HEK293 (cell line): ENCODE measurements around the gene MED13L.

Experiments used
- CTCF ChIA-PET: fragments of 350-600 bp; formaldehyde crosslinking; extraction: SDS; loops from one replicate; lab custom pipeline; 2021; ENCODE audit warnings: antibody characterized with exemption; lab: Yijun Ruan, JAX
- POLR2A ChIA-PET: fragments of 300-600 bp; formaldehyde crosslinking; extraction: SDS; loops from one replicate; lab custom pipeline; 2020; ENCODE audit warnings: antibody characterized with exemption, inconsistent platforms; lab: Yijun Ruan, JAX
- H3K27ac ChIP-seq: fragments of 200-500 bp; sonication (Bioruptor generic); 2 replicates; pipeline ENCODE4 v1.5.1; 2014; ENCODE audit warnings: low read depth, low read length, control low read depth, inconsistent platforms; ENCODE audit errors: extremely low read depth
- H3K36me3 ChIP-seq, 2 experiments: fragments of 200-500 bp in 1 of 2; sonication (Bioruptor generic) in 1 of 2; 1 replicate in 1 of 2; 2 replicates in 1 of 2; pipeline ENCODE4 v1.5.1; 2014 to 2017; ENCODE audit warnings: inconsistent platforms in 2 of 2, low read length in 2 of 2; ENCODE audit not compliant: control insufficient read depth in 2 of 2, insufficient read depth in 1 of 2
- H3K4me1 ChIP-seq: fragments of 200-500 bp; sonication (Bioruptor generic); 2 replicates; pipeline ENCODE4 v1.5.1; 2014; ENCODE audit warnings: mild to moderate bottlenecking, low read length, inconsistent platforms; ENCODE audit not compliant: control insufficient read depth, insufficient read depth
- H3K4me3 ChIP-seq: 2 replicates; pipeline ENCODE4 v1.5.1; 2011; ENCODE audit warnings: low read depth, mild to moderate bottlenecking, control low read depth, low read length, moderate library complexity
- H3K9me3 ChIP-seq: fragments of 200-500 bp; sonication (Bioruptor generic); 2 replicates; pipeline ENCODE4 v1.5.1; 2014; ENCODE audit warnings: low read depth, low read length, inconsistent platforms; ENCODE audit not compliant: control insufficient read depth, insufficient read depth
- MYNN ChIP-seq: fragments of 450-650 bp; formaldehyde crosslinking; IDR thresholded peaks from 2 replicates; pipeline ENCODE4 v1.5.1; 2016; ENCODE audit warnings: missing biosample characterization, missing genetic modification characterization, borderline replicate concordance
- ZBTB48 ChIP-seq: fragments of 450-650 bp; formaldehyde crosslinking; IDR thresholded peaks from 2 replicates; pipeline ENCODE4 v1.5.1; 2016; ENCODE audit warnings: missing biosample characterization, missing genetic modification characterization
- ZNF146 ChIP-seq: fragments of 450-650 bp; formaldehyde crosslinking; IDR thresholded peaks from 2 replicates; pipeline ENCODE4 v1.5.1; 2016; ENCODE audit warnings: missing biosample characterization, missing genetic modification characterization
- ZNF155 ChIP-seq: fragments of 450-650 bp; formaldehyde crosslinking; IDR thresholded peaks from 2 replicates; pipeline ENCODE4 v1.5.1; 2016; ENCODE audit warnings: missing biosample characterization, missing genetic modification characterization
- ZNF350 ChIP-seq: fragments of 450-650 bp; formaldehyde crosslinking; IDR thresholded peaks from 2 replicates; pipeline ENCODE4 v1.5.0; 2017; ENCODE audit warnings: missing biosample characterization, mild to moderate bottlenecking, missing genetic modification characterization
- ZNF626 ChIP-seq: fragments of 450-650 bp; sonication (Bioruptor Pico); formaldehyde crosslinking; IDR thresholded peaks from 2 replicates; pipeline ENCODE4 v1.5.1; 2018; ENCODE audit warnings: missing biosample characterization, missing genetic modification characterization, inconsistent platforms
- ZNF837 ChIP-seq: fragments of 450-650 bp; formaldehyde crosslinking; IDR thresholded peaks from 2 replicates; pipeline ENCODE4 v1.5.1; 2016; ENCODE audit warnings: missing biosample characterization, missing genetic modification characterization
- ZSCAN23 ChIP-seq: fragments of 450-650 bp; formaldehyde crosslinking; IDR thresholded peaks from 2 replicates; pipeline ENCODE4 v1.5.1; 2016; ENCODE audit warnings: missing biosample characterization, missing genetic modification characterization
- TF ChIP-seq, protein P1 (sequence below): fragments of 450-650 bp; formaldehyde crosslinking; IDR thresholded peaks from 2 replicates; pipeline ENCODE4 v1.5.1; 2016; ENCODE audit warnings: missing biosample characterization, missing genetic modification characterization
- TF ChIP-seq, protein P2 (sequence below): fragments of 450-650 bp; formaldehyde crosslinking; conservative IDR thresholded peaks from 2 replicates; pipeline ENCODE4 v1.5.1; 2016; ENCODE audit warnings: low read depth, missing biosample characterization, missing genetic modification characterization
- TF ChIP-seq, protein P3 (sequence below): fragments of 450-650 bp; formaldehyde crosslinking; IDR thresholded peaks from 2 replicates; pipeline ENCODE4 v1.5.1; 2016; ENCODE audit warnings: missing biosample characterization, missing genetic modification characterization, borderline replicate concordance
- TF ChIP-seq, protein P4 (sequence below): fragments of 450-650 bp; formaldehyde crosslinking; IDR thresholded peaks from 2 replicates; pipeline ENCODE4 v1.5.1; 2016; ENCODE audit warnings: missing biosample characterization, missing genetic modification characterization
- TF ChIP-seq, protein P5 (sequence below): fragments of 450-650 bp; formaldehyde crosslinking; IDR thresholded peaks from 2 replicates; pipeline ENCODE4 v1.5.1; 2016; ENCODE audit warnings: missing biosample characterization, missing genetic modification characterization
- TF ChIP-seq, protein P6 (sequence below): fragments of 450-650 bp; formaldehyde crosslinking; IDR thresholded peaks from 2 replicates; pipeline ENCODE4 v1.5.1; 2016; ENCODE audit warnings: missing biosample characterization, missing genetic modification characterization
- TF ChIP-seq, protein P7 (sequence below): fragments of 450-650 bp; formaldehyde crosslinking; IDR thresholded peaks from 2 replicates; pipeline ENCODE4 v1.5.1; 2016; ENCODE audit warnings: missing biosample characterization, missing genetic modification characterization

Gene MED13L

DNA sequence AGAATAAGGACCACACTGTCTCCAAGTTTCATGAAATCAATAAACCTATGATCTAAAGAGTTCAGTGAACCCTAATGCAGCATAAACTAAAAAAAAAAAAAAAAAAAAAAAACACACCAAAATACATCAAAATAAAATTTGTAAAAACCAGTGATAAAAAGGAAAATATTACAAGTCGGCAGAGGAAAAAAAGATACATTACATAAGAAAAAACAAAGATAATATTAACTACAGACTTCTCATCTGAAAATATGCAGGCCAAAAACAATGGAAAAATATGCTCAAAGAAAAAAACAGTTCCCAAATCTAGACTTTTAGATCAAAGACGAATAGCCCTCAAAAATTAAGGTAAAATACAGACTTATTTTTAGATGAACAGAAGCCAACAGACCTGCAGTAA is 27.6 kb downstream of the MED13L start (continued):
- TF ChIP-seq, protein P1, sequence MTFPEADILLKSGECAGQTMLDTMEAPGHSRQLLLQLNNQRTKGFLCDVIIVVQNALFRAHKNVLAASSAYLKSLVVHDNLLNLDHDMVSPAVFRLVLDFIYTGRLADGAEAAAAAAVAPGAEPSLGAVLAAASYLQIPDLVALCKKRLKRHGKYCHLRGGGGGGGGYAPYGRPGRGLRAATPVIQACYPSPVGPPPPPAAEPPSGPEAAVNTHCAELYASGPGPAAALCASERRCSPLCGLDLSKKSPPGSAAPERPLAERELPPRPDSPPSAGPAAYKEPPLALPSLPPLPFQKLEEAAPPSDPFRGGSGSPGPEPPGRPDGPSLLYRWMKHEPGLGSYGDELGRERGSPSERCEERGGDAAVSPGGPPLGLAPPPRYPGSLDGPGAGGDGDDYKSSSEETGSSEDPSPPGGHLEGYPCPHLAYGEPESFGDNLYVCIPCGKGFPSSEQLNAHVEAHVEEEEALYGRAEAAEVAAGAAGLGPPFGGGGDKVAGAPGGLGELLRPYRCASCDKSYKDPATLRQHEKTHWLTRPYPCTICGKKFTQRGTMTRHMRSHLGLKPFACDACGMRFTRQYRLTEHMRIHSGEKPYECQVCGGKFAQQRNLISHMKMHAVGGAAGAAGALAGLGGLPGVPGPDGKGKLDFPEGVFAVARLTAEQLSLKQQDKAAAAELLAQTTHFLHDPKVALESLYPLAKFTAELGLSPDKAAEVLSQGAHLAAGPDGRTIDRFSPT = no peak
- TF ChIP-seq, protein P2, sequence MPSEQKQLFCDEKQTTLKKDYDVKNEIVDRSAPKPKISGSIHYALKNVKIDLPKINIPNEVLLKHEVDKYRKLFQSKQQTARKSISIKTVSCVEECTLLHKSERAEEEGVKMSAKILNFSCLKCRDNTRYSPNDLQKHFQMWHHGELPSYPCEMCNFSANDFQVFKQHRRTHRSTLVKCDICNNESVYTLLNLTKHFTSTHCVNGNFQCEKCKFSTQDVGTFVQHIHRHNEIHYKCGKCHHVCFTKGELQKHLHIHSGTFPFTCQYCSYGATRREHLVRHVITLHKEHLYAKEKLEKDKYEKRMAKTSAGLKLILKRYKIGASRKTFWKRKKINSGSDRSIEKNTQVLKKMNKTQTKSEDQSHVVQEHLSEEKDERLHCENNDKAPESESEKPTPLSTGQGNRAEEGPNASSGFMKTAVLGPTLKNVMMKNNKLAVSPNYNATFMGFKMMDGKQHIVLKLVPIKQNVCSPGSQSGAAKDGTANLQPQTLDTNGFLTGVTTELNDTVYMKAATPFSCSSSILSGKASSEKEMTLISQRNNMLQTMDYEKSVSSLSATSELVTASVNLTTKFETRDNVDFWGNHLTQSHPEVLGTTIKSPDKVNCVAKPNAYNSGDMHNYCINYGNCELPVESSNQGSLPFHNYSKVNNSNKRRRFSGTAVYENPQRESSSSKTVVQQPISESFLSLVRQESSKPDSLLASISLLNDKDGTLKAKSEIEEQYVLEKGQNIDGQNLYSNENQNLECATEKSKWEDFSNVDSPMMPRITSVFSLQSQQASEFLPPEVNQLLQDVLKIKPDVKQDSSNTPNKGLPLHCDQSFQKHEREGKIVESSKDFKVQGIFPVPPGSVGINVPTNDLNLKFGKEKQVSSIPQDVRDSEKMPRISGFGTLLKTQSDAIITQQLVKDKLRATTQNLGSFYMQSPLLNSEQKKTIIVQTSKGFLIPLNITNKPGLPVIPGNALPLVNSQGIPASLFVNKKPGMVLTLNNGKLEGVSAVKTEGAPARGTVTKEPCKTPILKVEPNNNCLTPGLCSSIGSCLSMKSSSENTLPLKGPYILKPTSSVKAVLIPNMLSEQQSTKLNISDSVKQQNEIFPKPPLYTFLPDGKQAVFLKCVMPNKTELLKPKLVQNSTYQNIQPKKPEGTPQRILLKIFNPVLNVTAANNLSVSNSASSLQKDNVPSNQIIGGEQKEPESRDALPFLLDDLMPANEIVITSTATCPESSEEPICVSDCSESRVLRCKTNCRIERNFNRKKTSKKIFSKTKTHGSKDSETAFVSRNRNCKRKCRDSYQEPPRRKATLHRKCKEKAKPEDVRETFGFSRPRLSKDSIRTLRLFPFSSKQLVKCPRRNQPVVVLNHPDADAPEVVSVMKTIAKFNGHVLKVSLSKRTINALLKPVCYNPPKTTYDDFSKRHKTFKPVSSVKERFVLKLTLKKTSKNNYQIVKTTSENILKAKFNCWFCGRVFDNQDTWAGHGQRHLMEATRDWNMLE = 0 out of 2 replicates have a peak, but pooled peaks have one; percentile 18

DNA sequence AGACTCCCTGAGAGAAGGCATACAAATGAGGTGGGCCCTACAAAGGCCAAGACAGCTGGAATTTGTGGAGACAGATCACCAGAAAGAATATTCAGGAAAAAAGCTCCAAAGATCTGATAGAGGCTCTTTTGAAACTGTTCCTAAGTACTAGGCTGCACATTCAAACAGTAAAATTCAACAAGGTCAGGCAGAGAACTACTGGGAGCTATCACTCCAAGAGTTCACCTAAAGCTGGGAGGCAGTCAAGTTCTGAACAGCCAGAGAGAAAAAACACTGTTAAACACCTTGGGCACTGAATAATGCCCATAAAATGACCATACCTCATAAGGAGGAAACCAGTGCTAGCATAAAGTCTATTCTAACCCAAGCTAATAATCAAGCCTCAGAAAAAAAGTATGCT is 28.6 kb downstream of the MED13L start:
- ChIA-PET POLR2A (no interaction called here), CTCF (interaction anchor here (0.7 to 1.7 kb wide), 4 partner anchors 13 to 110 kb away, joined by 3 to 7 read pairs (median 4); no protein-coding TSS in a partner anchor)
- TF ChIP-seq ZNF146 (tag by site-specific recombination) = no peak
- TF ChIP-seq MYNN (tag by site-specific recombination) = no peak
- TF ChIP-seq ZNF155 = no peak
- TF ChIP-seq ZNF837 (tag by site-specific recombination) = no peak
- TF ChIP-seq ZNF350 (tag by site-specific recombination) = no peak
- no peak for TF ChIP-seq ZBTB48 (tag by site-specific recombination)
- TF ChIP-seq, protein P3, sequence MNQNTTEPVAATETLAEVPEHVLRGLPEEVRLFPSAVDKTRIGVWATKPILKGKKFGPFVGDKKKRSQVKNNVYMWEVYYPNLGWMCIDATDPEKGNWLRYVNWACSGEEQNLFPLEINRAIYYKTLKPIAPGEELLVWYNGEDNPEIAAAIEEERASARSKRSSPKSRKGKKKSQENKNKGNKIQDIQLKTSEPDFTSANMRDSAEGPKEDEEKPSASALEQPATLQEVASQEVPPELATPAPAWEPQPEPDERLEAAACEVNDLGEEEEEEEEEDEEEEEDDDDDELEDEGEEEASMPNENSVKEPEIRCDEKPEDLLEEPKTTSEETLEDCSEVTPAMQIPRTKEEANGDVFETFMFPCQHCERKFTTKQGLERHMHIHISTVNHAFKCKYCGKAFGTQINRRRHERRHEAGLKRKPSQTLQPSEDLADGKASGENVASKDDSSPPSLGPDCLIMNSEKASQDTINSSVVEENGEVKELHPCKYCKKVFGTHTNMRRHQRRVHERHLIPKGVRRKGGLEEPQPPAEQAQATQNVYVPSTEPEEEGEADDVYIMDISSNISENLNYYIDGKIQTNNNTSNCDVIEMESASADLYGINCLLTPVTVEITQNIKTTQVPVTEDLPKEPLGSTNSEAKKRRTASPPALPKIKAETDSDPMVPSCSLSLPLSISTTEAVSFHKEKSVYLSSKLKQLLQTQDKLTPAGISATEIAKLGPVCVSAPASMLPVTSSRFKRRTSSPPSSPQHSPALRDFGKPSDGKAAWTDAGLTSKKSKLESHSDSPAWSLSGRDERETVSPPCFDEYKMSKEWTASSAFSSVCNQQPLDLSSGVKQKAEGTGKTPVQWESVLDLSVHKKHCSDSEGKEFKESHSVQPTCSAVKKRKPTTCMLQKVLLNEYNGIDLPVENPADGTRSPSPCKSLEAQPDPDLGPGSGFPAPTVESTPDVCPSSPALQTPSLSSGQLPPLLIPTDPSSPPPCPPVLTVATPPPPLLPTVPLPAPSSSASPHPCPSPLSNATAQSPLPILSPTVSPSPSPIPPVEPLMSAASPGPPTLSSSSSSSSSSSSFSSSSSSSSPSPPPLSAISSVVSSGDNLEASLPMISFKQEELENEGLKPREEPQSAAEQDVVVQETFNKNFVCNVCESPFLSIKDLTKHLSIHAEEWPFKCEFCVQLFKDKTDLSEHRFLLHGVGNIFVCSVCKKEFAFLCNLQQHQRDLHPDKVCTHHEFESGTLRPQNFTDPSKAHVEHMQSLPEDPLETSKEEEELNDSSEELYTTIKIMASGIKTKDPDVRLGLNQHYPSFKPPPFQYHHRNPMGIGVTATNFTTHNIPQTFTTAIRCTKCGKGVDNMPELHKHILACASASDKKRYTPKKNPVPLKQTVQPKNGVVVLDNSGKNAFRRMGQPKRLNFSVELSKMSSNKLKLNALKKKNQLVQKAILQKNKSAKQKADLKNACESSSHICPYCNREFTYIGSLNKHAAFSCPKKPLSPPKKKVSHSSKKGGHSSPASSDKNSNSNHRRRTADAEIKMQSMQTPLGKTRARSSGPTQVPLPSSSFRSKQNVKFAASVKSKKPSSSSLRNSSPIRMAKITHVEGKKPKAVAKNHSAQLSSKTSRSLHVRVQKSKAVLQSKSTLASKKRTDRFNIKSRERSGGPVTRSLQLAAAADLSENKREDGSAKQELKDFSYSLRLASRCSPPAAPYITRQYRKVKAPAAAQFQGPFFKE (tag by site-specific recombination) = no peak
- TF ChIP-seq, protein P4, sequence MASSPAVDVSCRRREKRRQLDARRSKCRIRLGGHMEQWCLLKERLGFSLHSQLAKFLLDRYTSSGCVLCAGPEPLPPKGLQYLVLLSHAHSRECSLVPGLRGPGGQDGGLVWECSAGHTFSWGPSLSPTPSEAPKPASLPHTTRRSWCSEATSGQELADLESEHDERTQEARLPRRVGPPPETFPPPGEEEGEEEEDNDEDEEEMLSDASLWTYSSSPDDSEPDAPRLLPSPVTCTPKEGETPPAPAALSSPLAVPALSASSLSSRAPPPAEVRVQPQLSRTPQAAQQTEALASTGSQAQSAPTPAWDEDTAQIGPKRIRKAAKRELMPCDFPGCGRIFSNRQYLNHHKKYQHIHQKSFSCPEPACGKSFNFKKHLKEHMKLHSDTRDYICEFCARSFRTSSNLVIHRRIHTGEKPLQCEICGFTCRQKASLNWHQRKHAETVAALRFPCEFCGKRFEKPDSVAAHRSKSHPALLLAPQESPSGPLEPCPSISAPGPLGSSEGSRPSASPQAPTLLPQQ (tag by site-specific recombination) = no peak
- TF ChIP-seq, protein P5, sequence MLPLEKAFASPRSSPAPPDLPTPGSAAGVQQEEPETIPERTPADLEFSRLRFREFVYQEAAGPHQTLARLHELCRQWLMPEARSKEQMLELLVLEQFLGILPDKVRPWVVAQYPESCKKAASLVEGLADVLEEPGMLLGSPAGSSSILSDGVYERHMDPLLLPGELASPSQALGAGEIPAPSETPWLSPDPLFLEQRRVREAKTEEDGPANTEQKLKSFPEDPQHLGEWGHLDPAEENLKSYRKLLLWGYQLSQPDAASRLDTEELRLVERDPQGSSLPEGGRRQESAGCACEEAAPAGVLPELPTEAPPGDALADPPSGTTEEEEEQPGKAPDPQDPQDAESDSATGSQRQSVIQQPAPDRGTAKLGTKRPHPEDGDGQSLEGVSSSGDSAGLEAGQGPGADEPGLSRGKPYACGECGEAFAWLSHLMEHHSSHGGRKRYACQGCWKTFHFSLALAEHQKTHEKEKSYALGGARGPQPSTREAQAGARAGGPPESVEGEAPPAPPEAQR = no peak
- TF ChIP-seq, protein P6, sequence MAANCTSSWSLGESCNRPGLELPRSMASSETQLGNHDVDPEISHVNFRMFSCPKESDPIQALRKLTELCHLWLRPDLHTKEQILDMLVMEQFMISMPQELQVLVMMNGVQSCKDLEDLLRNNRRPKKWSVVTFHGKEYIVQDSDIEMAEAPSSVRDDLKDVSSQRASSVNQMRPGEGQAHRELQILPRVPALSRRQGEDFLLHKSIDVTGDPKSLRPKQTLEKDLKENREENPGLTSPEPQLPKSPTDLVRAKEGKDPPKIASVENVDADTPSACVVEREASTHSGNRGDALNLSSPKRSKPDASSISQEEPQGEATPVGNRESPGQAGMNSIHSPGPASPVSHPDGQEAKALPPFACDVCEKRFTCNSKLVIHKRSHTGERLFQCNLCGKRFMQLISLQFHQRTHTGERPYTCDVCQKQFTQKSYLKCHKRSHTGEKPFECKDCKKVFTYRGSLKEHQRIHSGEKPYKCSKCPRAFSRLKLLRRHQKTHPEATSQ (tag by site-specific recombination) = no peak
- TF ChIP-seq ZSCAN23 (tag by site-specific recombination) = no peak
- TF ChIP-seq, protein P7, sequence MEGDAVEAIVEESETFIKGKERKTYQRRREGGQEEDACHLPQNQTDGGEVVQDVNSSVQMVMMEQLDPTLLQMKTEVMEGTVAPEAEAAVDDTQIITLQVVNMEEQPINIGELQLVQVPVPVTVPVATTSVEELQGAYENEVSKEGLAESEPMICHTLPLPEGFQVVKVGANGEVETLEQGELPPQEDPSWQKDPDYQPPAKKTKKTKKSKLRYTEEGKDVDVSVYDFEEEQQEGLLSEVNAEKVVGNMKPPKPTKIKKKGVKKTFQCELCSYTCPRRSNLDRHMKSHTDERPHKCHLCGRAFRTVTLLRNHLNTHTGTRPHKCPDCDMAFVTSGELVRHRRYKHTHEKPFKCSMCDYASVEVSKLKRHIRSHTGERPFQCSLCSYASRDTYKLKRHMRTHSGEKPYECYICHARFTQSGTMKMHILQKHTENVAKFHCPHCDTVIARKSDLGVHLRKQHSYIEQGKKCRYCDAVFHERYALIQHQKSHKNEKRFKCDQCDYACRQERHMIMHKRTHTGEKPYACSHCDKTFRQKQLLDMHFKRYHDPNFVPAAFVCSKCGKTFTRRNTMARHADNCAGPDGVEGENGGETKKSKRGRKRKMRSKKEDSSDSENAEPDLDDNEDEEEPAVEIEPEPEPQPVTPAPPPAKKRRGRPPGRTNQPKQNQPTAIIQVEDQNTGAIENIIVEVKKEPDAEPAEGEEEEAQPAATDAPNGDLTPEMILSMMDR (tag by site-specific recombination) = no peak
- no peak for TF ChIP-seq ZNF626
- Histone ChIP-seq H3K36me3 (no peaks in the 10 kb centered on the region), H3K4me1 (peaks cover 28% of the 10 kb centered on the region), H3K9me3 (no peaks in the 10 kb centered on the region), H3K27ac (no peak overlapping the region), H3K4me3 (no peak overlapping the region)
